ENCODE measurements around the gene BAAT. TPM values are rescaled to one million over a fixed set of nuclear protein-coding genes. Genes with fewer than 3 reads are reported as not detected.
A peak's percentile ranks its signal among the peaks of the same experiment; 100 is the strongest.

Gene BAAT
- total and polyA plus RNA-seq, 2 of the 13 experiments (the other 11 are each of a cell fraction or from before 2014, with no cell fraction given) = 0.71 to 7.9 TPM

DNA sequence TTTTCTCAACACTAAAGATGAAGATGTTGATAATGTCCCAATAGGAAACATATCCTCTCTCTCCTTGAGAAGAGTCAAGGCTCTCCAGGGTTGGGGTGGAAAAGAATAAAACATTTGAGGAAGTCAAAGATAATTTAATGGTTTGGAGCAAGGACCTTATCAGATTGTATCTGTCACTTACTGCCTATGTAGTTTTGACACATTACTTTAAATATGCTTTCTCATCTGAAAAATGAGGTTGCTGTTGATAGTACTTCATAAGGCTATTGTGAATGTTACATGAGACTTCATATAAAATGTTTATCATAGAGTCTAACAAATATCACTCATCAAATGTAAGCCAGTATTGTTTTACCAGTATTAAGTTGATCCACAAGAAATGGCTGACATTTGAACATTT lies 48.7 kb downstream of the BAAT start (continued):
- no peak for TF ChIP-seq HNRNPL (IDR thresholded peaks at IDR 0.05; ENCODE audit: low read depth, low read length)

DNA sequence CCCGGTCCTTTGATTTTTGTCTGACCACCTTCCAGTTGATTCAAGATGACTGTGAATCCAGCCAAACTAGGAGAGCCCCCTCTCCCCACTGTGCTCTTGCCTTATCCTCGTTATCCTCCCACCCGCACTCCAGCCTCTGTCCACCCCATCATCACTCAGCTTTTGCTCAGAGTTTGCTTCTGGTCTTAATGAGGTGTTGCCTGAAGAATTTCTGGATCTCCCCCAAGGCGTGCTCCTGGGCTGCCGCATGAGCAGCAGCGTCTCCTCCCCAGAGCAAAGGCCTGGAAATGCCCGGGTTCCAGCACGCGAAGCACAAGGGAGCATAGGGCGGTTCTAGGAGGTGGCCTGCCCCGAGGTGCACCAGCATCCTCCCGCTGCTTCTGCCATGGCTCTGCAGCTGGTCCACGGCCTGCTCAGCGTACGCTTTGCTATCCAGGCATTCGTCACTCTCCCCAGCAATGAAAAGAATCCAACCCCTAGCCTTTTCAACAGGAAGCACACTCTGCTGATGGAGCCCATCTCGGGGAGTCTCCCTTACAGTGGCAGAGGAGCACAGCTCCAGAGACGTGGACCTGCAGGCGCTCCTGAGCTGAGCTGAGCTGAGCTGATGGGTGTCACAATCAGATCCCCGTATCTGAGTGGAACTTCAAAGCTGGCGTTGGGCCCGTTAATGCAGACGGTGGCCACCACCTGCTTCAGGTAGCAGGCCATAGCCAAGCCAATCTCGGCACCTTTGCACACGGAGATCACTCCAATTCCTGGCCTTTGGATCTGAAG lies 50.7 kb downstream of the BAAT start:
- H3K36me3 ChIP-seq (replicated peaks in 1 of 2; ENCODE audit: control insufficient read depth in 1 of 2, insufficient read depth in 2 of 2, low read length in 2 of 2) = no peaks in the 10 kb centered on the region
- no peaks in the 10 kb centered on the region for H3K79me2 ChIP-seq (ENCODE audit: insufficient read depth, low read length)
- H3K4me2 ChIP-seq (ENCODE audit: low read depth, low read length) = no peak overlapping the region
- ATAC-seq (peak; percentile 49), DNase-seq (ENCODE audit: low spot score) (no peak), FAIRE-seq (no peak)
- CTCF ChIA-PET (ENCODE audit: low intra/inter-chr PET ratio, low total read pairs) = no interaction called here
- no peak overlapping the region for H3K4me3 ChIP-seq (replicated peaks in 1 of 3; ENCODE audit: insufficient read depth in 1 of 3, low read depth in 2 of 3, low read length in 3 of 3)
- POLR2A ChIA-PET = interaction anchor here (1.3 to 2.2 kb wide), 3 partner anchors 8 to 20 kb away, joined by 6 to 14 read pairs (median 7); no protein-coding TSS in a partner anchor
- no TSS peak for BruUV-seq (replicated peaks)
- intact Hi-C loops (cut with micrococcal nuclease; ENCODE audit: unreplicated experiment) = loop anchor here (2.0 kb wide), 1 partner anchor 21 kb away; no protein-coding TSS in a partner anchor
- H3K4me1 ChIP-seq (ENCODE audit: insufficient read depth, low read length) = peaks cover 23% of the 10 kb centered on the region
- in situ Hi-C loops (cut with HindIII; ENCODE audit: extremely low pct_ligation_motif_present, low pct_unique_long_range_greater_than_20kb) = no loop called here
- no peaks in the 10 kb centered on the region for H4K20me1 ChIP-seq (ENCODE audit: insufficient read depth, low read length)
- no peak overlapping the region for H3K9ac ChIP-seq (ENCODE audit: insufficient read depth, low read depth, low read length)
- TF ChIP-seq, protein P1, sequence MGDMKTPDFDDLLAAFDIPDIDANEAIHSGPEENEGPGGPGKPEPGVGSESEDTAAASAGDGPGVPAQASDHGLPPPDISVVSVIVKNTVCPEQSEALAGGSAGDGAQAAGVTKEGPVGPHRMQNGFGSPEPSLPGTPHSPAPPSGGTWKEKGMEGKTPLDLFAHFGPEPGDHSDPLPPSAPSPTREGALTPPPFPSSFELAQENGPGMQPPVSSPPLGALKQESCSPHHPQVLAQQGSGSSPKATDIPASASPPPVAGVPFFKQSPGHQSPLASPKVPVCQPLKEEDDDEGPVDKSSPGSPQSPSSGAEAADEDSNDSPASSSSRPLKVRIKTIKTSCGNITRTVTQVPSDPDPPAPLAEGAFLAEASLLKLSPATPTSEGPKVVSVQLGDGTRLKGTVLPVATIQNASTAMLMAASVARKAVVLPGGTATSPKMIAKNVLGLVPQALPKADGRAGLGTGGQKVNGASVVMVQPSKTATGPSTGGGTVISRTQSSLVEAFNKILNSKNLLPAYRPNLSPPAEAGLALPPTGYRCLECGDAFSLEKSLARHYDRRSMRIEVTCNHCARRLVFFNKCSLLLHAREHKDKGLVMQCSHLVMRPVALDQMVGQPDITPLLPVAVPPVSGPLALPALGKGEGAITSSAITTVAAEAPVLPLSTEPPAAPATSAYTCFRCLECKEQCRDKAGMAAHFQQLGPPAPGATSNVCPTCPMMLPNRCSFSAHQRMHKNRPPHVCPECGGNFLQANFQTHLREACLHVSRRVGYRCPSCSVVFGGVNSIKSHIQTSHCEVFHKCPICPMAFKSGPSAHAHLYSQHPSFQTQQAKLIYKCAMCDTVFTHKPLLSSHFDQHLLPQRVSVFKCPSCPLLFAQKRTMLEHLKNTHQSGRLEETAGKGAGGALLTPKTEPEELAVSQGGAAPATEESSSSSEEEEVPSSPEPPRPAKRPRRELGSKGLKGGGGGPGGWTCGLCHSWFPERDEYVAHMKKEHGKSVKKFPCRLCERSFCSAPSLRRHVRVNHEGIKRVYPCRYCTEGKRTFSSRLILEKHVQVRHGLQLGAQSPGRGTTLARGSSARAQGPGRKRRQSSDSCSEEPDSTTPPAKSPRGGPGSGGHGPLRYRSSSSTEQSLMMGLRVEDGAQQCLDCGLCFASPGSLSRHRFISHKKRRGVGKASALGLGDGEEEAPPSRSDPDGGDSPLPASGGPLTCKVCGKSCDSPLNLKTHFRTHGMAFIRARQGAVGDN (CRISPR knock-in tag; IDR thresholded peaks at IDR 0.05) = peak; percentile 53
- TF ChIP-seq GFI1 (CRISPR knock-in tag; IDR thresholded peaks at IDR 0.05; ENCODE audit: borderline replicate concordance) (0 out of 2 replicates have a peak, but pooled peaks have one; percentile 46), PPARG (CRISPR knock-in tag; conservative IDR thresholded peaks at IDR 0.05) (no peak)
- no peak overlapping the region for H3K27ac ChIP-seq (ENCODE audit: extremely low read length, insufficient read depth, low read length)
- 97% methylated on average over 25 of the region's 25 CpGs for WGBS (ENCODE audit: low lambda C conversion rate)
- no peaks in the 10 kb centered on the region for H3K9me3 ChIP-seq (ENCODE audit: low read length)
- no peaks in the 10 kb centered on the region for H3K27me3 ChIP-seq (ENCODE audit: control insufficient read depth in 1 of 2, insufficient read depth in 2 of 2, low read length in 2 of 2)
- H2AFZ ChIP-seq (ENCODE audit: low read length) = no peak overlapping the region

All from HepG2 (cell line).